Loucy (cell line): Measurements from ENCODE around the gene NDEL1.

Source experiments
- H2AFZ ChIP-seq: fragments of 200-600 bp; sonication (generic); 2 replicates; pipeline ENCODE4 v1.6.0; 2016; ENCODE audit warnings: antibody characterized with exemption, mild to moderate bottlenecking, low read length, moderate library complexity
- H3F3A ChIP-seq: fragments of 200-600 bp; 2 replicates; pipeline ENCODE4 v1.6.0; 2016; ENCODE audit warnings: antibody characterized with exemption, low read depth, mild to moderate bottlenecking
- H3K27me3 ChIP-seq: fragments of 200-600 bp; sonication (generic); 2 replicates; pipeline ENCODE4 v1.6.1; 2014; ENCODE audit warnings: low read length, mild to moderate bottlenecking; ENCODE audit not compliant: insufficient read depth, poor library complexity, severe bottlenecking
- H3K36me3 ChIP-seq: fragments of 200-600 bp; sonication (generic); 2 replicates; pipeline ENCODE4 v1.6.1; 2016; ENCODE audit warnings: low read length; ENCODE audit not compliant: insufficient read depth
- H3K4me1 ChIP-seq: fragments of 200-600 bp; sonication (generic); 2 replicates; pipeline ENCODE4 v1.5.1; 2014; ENCODE audit warnings: low read length, mild to moderate bottlenecking; ENCODE audit not compliant: insufficient read depth, poor library complexity, severe bottlenecking
- H3K4me2 ChIP-seq: fragments of 200-600 bp; sonication (generic); 2 replicates; pipeline ENCODE4 v1.6.0; 2014; ENCODE audit warnings: antibody characterized with exemption, low read length, low read depth, mild to moderate bottlenecking; ENCODE audit not compliant: poor library complexity, severe bottlenecking
- H3K4me3 ChIP-seq: fragments of 200-600 bp; sonication (generic); 2 replicates; pipeline ENCODE4 v1.5.1; 2014; ENCODE audit warnings: low read length, mild to moderate bottlenecking, mixed read lengths; ENCODE audit not compliant: poor library complexity, severe bottlenecking
- H3K79me2 ChIP-seq: fragments of 200-600 bp; sonication (generic); 2 replicates; pipeline ENCODE4 v1.6.1; 2014; ENCODE audit warnings: low read length; ENCODE audit not compliant: insufficient read depth
- H3K9ac ChIP-seq: fragments of 200-600 bp; sonication (generic); 2 replicates; pipeline ENCODE4 v1.6.0; 2014; ENCODE audit warnings: mild to moderate bottlenecking, low read depth, low read length, moderate library complexity; ENCODE audit not compliant: poor library complexity, severe bottlenecking
- H3K9me2 ChIP-seq: fragments of 200-600 bp; sonication (generic); replicated peaks from 2 replicates; pipeline ENCODE4 v1.6.1; 2016; ENCODE audit warnings: low read depth, low read length, mixed read lengths
- H3K9me3 ChIP-seq: fragments of 200-600 bp; sonication (generic); 2 replicates; pipeline ENCODE4 v1.6.1; 2014; ENCODE audit warnings: mild to moderate bottlenecking, antibody characterized with exemption, low read length, low read depth; ENCODE audit not compliant: insufficient read depth
- H4K20me1 ChIP-seq: fragments of 200-600 bp; sonication (generic); 2 replicates; pipeline ENCODE4 v1.6.0; 2014; ENCODE audit warnings: antibody characterized with exemption, low read length, mild to moderate bottlenecking; ENCODE audit not compliant: insufficient read depth, poor library complexity, severe bottlenecking
- CTCF ChIP-seq: fragments of 200-600 bp; sonication (generic); conservative IDR thresholded peaks from 2 replicates; pipeline ENCODE4 v1.5.1; 2014; ENCODE audit warnings: mild to moderate bottlenecking, antibody characterized with exemption, low read length
- EZH2phosphoT487 ChIP-seq: fragments of 200-600 bp; IDR thresholded peaks from 2 replicates; pipeline ENCODE4 v1.6.1; 2018; ENCODE audit warnings: antibody characterized with exemption, mild to moderate bottlenecking, moderate library complexity, borderline replicate concordance

The NDEL1 gene

GRCh38 chr17:8436169-8436843 lies 622 bp downstream of the NDEL1 start:
- Histone ChIP-seq H3K27me3 (no peaks in the 10 kb centered on the region), H3K4me2 (peak overlapping the region; percentile 93), H3K9me3 (no peaks in the 10 kb centered on the region), H3K36me3 (no peaks in the 10 kb centered on the region), H3K4me1 (peaks cover 39% of the 10 kb centered on the region), H3K9me2 (no peaks in the 10 kb centered on the region), H2AFZ (peak overlapping the region; percentile 67), H4K20me1 (peaks cover 36% of the 10 kb centered on the region), H3K4me3 (peak overlapping the region; percentile 86), H3K79me2 (peaks cover 51% of the 10 kb centered on the region), H3K9ac (peak overlapping the region; percentile 86), H3F3A (no peaks in the 10 kb centered on the region)
- TF ChIP-seq CTCF (no peak), EZH2phosphoT487 (no peak)

- Histone ChIP-seq H3K9ac (peak overlapping the region; percentile 86), H3K27me3 (no peaks in the 10 kb centered on the region), H3K4me2 (peak overlapping the region; percentile 93), H3K9me2 (no peaks in the 10 kb centered on the region), H2AFZ (peak overlapping the region; percentile 67; the same call in 1 of the 2 replicates), H3F3A (no peaks in the 10 kb centered on the region), H3K4me1 (peaks cover 44% of the 10 kb centered on the region), H3K79me2 (peaks cover 56% of the 10 kb centered on the region), H3K4me3 (peak overlapping the region; percentile 86), H4K20me1 (peaks cover 41% of the 10 kb centered on the region), H3K9me3 (no peaks in the 10 kb centered on the region), H3K36me3 (no peaks in the 10 kb centered on the region)
- TF ChIP-seq EZH2phosphoT487 = no peak
- no peak for TF ChIP-seq CTCF
These were observed 1.1 kb downstream of the NDEL1 start for GRCh38 chr17:8436844-8437171.

- TF ChIP-seq CTCF (no peak), EZH2phosphoT487 (no peak)
- H3K4me1 ChIP-seq = peaks cover 46% of the 10 kb centered on the region
- peaks cover 69% of the 10 kb centered on the region for H3K79me2 ChIP-seq
These were observed 2.8 kb downstream of the NDEL1 start for GRCh38 chr17:8438441-8438840.

More at GRCh38 chr17:8438441-8438840, 2.8 kb downstream of the NDEL1 start:
- Histone ChIP-seq H3K27me3 (no peaks in the 10 kb centered on the region), H3K9ac (no peak overlapping the region), H3K9me3 (no peaks in the 10 kb centered on the region), H2AFZ (no peak overlapping the region), H4K20me1 (peaks cover 44% of the 10 kb centered on the region), H3K4me2 (peak overlapping the region; percentile 93), H3K4me3 (peak overlapping the region; percentile 23), H3K9me2 (no peaks in the 10 kb centered on the region), H3K36me3 (no peaks in the 10 kb centered on the region), H3F3A (no peaks in the 10 kb centered on the region)
